Adrenal gland (tissue), 5 donors: Measurements from ENCODE around the gene AHRR.

ENCODE experiments used
- POLR2A ChIP-seq, 2 donors: fragments of 450-650 bp; IDR thresholded peaks; one replicate each; pipeline ENCODE4 v1.6.1; 2017; ENCODE audit warnings: antibody characterized with exemption in 2 of 2, mild to moderate bottlenecking in 2 of 2, moderate library complexity in 1 of 2
- TF ChIP-seq, protein P1 (sequence below), 6 experiments: fragments of 450-650 bp in 4 of 6; fragments of 200-600 bp in 2 of 6; sonication (generic) in 1 of 6; IDR thresholded peaks; 1 replicate in 5 of 6; 2 replicates in 1 of 6; pipeline versions ENCODE4 v1.5.1 to v1.8.0; 2016 to 2021; ENCODE audit warnings: antibody characterized with exemption in 6 of 6, mild to moderate bottlenecking in 2 of 6, moderate library complexity in 1 of 6
- donor health status: DM: no; HTN: no; CAD: no.

GRCh38 chr5:426392-426976 is 105.0 kb downstream of the AHRR start:
- TF ChIP-seq, protein P1, sequence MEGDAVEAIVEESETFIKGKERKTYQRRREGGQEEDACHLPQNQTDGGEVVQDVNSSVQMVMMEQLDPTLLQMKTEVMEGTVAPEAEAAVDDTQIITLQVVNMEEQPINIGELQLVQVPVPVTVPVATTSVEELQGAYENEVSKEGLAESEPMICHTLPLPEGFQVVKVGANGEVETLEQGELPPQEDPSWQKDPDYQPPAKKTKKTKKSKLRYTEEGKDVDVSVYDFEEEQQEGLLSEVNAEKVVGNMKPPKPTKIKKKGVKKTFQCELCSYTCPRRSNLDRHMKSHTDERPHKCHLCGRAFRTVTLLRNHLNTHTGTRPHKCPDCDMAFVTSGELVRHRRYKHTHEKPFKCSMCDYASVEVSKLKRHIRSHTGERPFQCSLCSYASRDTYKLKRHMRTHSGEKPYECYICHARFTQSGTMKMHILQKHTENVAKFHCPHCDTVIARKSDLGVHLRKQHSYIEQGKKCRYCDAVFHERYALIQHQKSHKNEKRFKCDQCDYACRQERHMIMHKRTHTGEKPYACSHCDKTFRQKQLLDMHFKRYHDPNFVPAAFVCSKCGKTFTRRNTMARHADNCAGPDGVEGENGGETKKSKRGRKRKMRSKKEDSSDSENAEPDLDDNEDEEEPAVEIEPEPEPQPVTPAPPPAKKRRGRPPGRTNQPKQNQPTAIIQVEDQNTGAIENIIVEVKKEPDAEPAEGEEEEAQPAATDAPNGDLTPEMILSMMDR (IDR thresholded peaks at IDR 0.05) = no peak
- no peak for TF ChIP-seq POLR2A (IDR thresholded peaks at IDR 0.05)
